Measurements from ENCODE around the gene ASIC2. TPM values are rescaled to one million over a fixed set of nuclear protein-coding genes. Genes with fewer than 3 reads are reported as not detected.

Gene ASIC2
- total RNA-seq, 1 donor, result 0.18 TPM

DNA sequence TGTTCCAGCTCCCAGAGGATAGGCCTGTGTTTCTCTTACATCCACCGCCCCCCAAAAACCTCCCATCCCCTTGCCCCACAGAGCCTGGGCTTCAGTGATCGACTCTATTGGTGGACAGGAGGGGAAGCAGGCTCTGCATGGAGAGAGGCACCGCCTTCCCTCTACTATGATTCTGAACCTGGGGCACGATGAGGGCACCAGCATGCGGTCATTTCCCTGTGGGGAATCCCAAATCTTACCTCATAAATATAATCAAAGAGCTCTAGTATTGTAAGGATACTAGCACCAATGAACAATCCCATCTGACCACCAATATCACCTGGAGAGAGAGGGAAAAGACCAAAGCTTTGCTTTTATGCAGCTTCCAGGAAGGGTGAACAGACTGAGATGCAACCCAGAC is 275.7 kb downstream of the ASIC2 start:
- TF ChIP-seq, protein P1, sequence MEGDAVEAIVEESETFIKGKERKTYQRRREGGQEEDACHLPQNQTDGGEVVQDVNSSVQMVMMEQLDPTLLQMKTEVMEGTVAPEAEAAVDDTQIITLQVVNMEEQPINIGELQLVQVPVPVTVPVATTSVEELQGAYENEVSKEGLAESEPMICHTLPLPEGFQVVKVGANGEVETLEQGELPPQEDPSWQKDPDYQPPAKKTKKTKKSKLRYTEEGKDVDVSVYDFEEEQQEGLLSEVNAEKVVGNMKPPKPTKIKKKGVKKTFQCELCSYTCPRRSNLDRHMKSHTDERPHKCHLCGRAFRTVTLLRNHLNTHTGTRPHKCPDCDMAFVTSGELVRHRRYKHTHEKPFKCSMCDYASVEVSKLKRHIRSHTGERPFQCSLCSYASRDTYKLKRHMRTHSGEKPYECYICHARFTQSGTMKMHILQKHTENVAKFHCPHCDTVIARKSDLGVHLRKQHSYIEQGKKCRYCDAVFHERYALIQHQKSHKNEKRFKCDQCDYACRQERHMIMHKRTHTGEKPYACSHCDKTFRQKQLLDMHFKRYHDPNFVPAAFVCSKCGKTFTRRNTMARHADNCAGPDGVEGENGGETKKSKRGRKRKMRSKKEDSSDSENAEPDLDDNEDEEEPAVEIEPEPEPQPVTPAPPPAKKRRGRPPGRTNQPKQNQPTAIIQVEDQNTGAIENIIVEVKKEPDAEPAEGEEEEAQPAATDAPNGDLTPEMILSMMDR (IDR thresholded peaks at IDR 0.05; ENCODE audit: insufficient read depth, low read length), result no peak
- H3K4me3 ChIP-seq (ENCODE audit: low read depth, low read length), result no peak overlapping the region

DNA sequence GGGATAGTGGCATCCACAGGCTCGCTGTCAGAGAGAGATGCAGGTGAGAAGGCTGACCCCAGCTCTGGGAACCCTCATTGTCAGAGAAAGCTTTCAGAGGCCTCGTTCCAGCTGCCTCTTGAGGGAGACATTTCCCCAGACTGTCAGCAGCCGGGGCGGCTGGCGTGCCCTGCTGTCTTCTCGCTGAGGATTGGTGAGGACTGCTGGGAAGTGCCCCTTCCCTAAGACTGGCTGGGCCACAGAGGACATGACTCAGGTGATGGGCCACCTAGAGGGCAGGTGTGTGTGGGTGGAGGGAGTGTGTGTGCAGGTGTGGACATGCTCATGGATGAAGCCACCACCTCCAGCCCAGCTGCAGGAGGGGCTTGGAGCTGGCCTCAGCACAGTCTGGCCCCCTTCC is 276.2 kb downstream of the ASIC2 start:
- DNase-seq (ENCODE audit: low read depth), result no peak
- no peak overlapping the region for H3K4me3 ChIP-seq (ENCODE audit: low read depth, low read length)
- TF ChIP-seq, protein P1 (IDR thresholded peaks at IDR 0.05; ENCODE audit: insufficient read depth, low read length), result no peak

More for the DNA sequence above, 275.7 kb downstream of the ASIC2 start:
- DNase-seq (ENCODE audit: low read depth), result no peak

DNA sequence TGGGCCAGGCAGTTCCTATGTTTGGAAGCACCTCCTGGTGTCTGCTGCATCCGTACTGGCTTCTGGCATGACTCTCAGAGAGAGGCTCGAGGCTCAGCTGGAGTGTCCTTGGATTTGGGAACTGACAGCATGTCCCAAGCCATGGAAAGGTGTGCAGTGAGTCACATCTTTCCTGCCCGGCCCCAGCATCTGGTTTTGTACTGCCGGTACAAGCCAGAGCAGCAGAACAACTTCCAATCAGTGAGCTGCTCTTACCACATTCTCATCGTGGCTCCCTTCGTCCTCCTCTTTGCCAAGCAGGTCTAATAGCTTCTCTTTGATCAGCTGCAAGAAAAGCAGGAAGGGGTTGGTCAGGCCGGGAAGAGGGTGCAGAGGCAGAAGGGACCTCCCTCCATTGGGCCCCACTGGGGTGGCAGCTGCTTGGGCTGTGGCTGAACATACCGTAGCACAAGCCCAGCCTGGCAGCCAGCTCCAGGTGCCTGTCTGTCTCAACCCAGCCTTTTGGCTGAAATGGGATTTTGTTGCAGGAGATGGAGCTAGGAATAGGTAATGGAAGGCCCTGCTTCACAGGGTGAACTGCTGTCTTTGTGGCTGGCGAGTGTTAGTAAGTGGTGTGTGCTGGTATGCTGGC is 277.3 kb downstream of the ASIC2 start:
- DNase-seq (ENCODE audit: low read depth), result no peak
- no peak overlapping the region for H3K4me3 ChIP-seq (ENCODE audit: low read depth, low read length)
- TF ChIP-seq, protein P1 (IDR thresholded peaks at IDR 0.05; ENCODE audit: insufficient read depth, low read length), result no peak

DNA sequence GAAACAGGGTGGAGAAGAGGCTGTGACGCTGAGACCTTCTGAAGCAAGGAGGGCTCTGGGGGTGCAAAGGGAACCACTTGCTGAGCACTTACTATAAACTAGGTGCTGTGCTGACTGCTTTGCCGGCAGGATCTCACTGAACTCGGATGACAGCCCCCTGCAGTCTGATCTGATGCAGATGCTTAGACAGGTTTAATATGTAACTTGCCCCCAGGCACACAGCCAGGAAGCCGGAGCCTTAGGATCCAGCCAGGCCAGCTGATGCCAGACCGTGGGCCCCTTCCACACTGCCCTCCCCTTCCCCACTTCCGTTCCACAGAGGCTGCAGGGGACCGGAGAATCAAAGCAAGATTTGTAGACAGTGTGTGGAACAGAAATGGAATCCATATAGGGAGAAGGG is 278.3 kb downstream of the ASIC2 start:
- TF ChIP-seq, protein P1 (IDR thresholded peaks at IDR 0.05; ENCODE audit: insufficient read depth, low read length), result no peak
- no peak for DNase-seq (ENCODE audit: low read depth)
- H3K4me3 ChIP-seq (ENCODE audit: low read depth, low read length), result no peak overlapping the region

DNA sequence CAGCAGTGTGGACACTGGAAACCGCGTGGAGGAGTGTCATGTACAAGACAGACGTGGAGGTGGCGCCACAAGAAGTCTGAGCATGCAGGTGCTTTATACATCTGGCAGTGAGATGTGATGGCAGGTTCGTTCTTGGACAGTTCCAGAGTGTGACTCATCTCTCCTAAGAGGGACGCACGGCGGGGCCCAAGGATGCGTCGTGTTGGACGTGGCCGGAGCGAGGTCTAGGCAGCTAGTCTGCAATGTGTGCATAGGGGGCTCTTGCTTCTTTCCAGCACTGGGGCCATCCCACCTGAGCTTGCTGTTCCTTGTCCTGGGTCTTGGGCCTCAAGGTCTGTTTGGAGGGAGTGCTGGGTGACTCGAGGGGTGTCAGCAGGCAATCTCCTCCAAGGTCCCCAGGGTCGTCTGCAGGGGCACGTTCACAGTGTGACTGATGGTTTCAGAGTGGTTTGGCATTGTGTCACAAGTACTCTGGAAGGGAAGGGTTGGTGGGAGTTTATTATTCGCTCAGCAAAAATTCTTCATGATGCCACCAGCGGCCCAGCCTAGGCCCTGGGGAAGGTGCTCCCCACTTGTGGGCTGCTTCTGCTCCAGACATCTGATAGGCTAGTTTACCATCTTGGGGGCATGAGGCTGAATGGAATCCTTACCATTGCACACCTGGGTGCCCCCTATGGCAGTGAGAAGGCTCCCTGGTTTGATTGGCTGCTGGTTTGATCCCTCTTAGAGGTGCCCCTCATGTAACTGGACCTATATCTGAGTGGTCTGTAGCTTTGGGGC is 279.3 kb downstream of the ASIC2 start:
- TF ChIP-seq, protein P1 (IDR thresholded peaks at IDR 0.05; ENCODE audit: insufficient read depth, low read length), result no peak
- no peak for DNase-seq (ENCODE audit: low read depth)
- H3K4me3 ChIP-seq (ENCODE audit: low read depth, low read length), result no peak overlapping the region

DNA sequence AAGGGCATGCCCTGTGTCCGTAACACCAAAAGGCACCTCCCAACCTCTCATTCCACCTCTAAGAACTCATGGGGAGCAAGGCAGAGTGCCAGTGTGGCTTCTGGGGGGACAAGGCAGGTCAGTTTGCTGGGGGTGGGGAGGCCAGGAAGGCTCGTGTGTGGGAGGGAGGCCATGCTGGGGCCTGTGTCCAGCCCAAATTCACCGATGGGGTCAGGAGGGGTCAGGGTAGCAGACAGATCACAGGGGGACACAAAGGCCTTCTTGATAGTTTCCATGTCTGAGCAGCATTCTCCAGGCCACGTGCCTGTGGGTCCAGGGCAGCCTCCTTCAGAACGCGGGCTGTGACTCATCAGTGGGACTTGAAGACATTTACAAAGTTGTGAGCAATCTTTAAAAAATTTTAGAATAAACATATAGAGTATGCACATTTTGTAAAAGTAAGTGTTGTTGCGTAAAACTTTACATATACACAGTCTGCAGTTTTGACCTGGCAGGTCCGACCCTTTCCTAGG is 280.5 kb downstream of the ASIC2 start:
- peak; percentile 78 for DNase-seq (ENCODE audit: low read depth)
- TF ChIP-seq, protein P1 (IDR thresholded peaks at IDR 0.05; ENCODE audit: insufficient read depth, low read length), result no peak
- H3K4me3 ChIP-seq (ENCODE audit: low read depth, low read length), result no peak overlapping the region

All from fibroblast of the aortic adventitia (primary cell).